HCT116 (cell line): ENCODE results near the gene RAD21L1. TPM values are rescaled to one million over a fixed set of nuclear protein-coding genes. Genes with fewer than 3 reads are reported as not detected.

Experiments
- ATAC-seq: fragments of 200-7000 bp; cut with Tn5 transposase; 2 replicates; pipeline ENCODE4 v1.9.1; 2020; ENCODE audit warnings: mild to moderate bottlenecking, moderate library complexity
- BruUV-seq: library from RNA; stranded (reverse); fragments of 400-500 nt; replicated peaks from 2 replicates; lab custom pipeline; 2021; lab: Mats Ljungman, UMichigan
- CTCF ChIA-PET: fragments of 300-600 bp; sonication (Branson Sonifier 250); formaldehyde crosslinking; loops from one replicate; lab custom pipeline; 2021; ENCODE audit warnings: antibody characterized with exemption; lab: Charles Lee
- POLR2A ChIA-PET: fragments of 300-600, 350-600 bp; sonication (Branson Sonifier 250); formaldehyde crosslinking; loops from one replicate; lab custom pipeline; 2021; ENCODE audit warnings: antibody characterized with exemption; lab: Charles Lee
- RAD21 ChIA-PET, 2 experiments: fragments of 300-600 bp; sonication (Branson Sonifier 250); formaldehyde crosslinking; loops; one replicate each; lab custom pipeline; 2023; ENCODE audit warnings: low total read pairs in 2 of 2; ENCODE audit not compliant: uncharacterized antibody in 2 of 2, unreplicated experiment in 2 of 2, low non-redundant PET in 1 of 2; lab: Charles Lee
- DNase-seq: peaks from one replicate; pipeline ENCODE4 v3.0.0-alpha.2; 2010; ENCODE audit warnings: low read depth, low spot score
- H2AFZ ChIP-seq: fragments of 200-600 bp; shearing (Covaris generic), sonication (generic); 2 replicates; pipeline ENCODE4 v1.6.1; 2017; ENCODE audit warnings: low read depth, mixed run types, mixed read lengths, antibody characterized with exemption, low read length; ENCODE audit not compliant: poor library complexity, severe bottlenecking
- H3K27ac ChIP-seq: 2 replicates; pipeline ENCODE4 v1.5.1; 2012; ENCODE audit warnings: low read depth, low read length
- H3K27me3 ChIP-seq: fragments of 200-600 bp; sonication (generic); 2 replicates; pipeline ENCODE4 v1.6.1; 2016; ENCODE audit warnings: mixed run types, low read length, mixed read lengths; ENCODE audit not compliant: insufficient read depth
- H3K36me3 ChIP-seq, 2 experiments: fragments of 200-500 bp in 1 of 2; fragments of 200-600 bp in 1 of 2; sonication (Bioruptor generic) in 1 of 2; sonication (generic) in 1 of 2; 2 replicates each; pipeline versions ENCODE4 v1.5.1 to v1.6.1; 2014 to 2016; ENCODE audit warnings: low read length in 2 of 2, inconsistent platforms in 1 of 2, mixed read lengths in 1 of 2, mixed run types in 1 of 2; ENCODE audit not compliant: insufficient read depth in 2 of 2, control insufficient read depth in 1 of 2
- H3K4me1 ChIP-seq, 2 experiments: fragments of 200-600 bp in 1 of 2; sonication (generic) in 1 of 2; 2 replicates each; pipeline versions ENCODE4 v1.5.1 to v1.6.1; 2012 to 2017; ENCODE audit warnings: low read length in 2 of 2, inconsistent platforms in 1 of 2, mild to moderate bottlenecking in 1 of 2, mixed read lengths in 1 of 2, mixed run types in 1 of 2, moderate library complexity in 1 of 2; ENCODE audit not compliant: insufficient read depth in 2 of 2, control insufficient read depth in 1 of 2
- H3K4me2 ChIP-seq: fragments of 200-600 bp; sonication (generic); 2 replicates; pipeline ENCODE4 v1.6.1; 2017; ENCODE audit warnings: mixed run types, low read length, mixed read lengths
- H3K4me3 ChIP-seq, 2 experiments: fragments of 200-600 bp in 1 of 2; sonication (generic) in 1 of 2; replicated peaks in 1 of 2; 2 replicates each; pipeline ENCODE4 v1.5.1; 2011 to 2016; ENCODE audit warnings: low read length in 2 of 2, control low read depth in 1 of 2, low read depth in 1 of 2, mild to moderate bottlenecking in 1 of 2, mixed read lengths in 1 of 2, mixed run types in 1 of 2
- H3K79me2 ChIP-seq: fragments of 200-600 bp; sonication (generic); 2 replicates; pipeline ENCODE4 v1.6.1; 2017; ENCODE audit warnings: mild to moderate bottlenecking, mixed run types, low read length, moderate library complexity, mixed read lengths; ENCODE audit not compliant: insufficient read depth
- H3K9ac ChIP-seq: fragments of 200-600 bp; sonication (generic); 2 replicates; pipeline ENCODE4 v1.6.1; 2016; ENCODE audit warnings: low read length, mixed read lengths
- H3K9me2 ChIP-seq: fragments of 200-600 bp; sonication (generic), shearing (Covaris generic); 2 replicates; pipeline ENCODE4 v1.6.1; 2017; ENCODE audit warnings: mixed run types, mild to moderate bottlenecking, moderate library complexity; ENCODE audit not compliant: insufficient read depth
- H3K9me3 ChIP-seq, 2 experiments: fragments of 200-500 bp in 1 of 2; fragments of 200-600 bp in 1 of 2; sonication (Bioruptor generic) in 1 of 2; sonication (generic) in 1 of 2; 2 replicates each; pipeline ENCODE4 v1.6.1; 2014 to 2017; ENCODE audit warnings: low read length in 2 of 2, mixed read lengths in 2 of 2, inconsistent platforms in 1 of 2, low read depth in 1 of 2, mild to moderate bottlenecking in 1 of 2, mixed run types in 1 of 2, moderate library complexity in 1 of 2; ENCODE audit not compliant: control insufficient read depth in 1 of 2, insufficient read depth in 1 of 2
- H4K20me1 ChIP-seq: fragments of 200-600 bp; sonication (generic), shearing (Covaris generic); 2 replicates; pipeline ENCODE4 v1.6.1; 2017; ENCODE audit warnings: mixed run types, mild to moderate bottlenecking, moderate library complexity; ENCODE audit not compliant: insufficient read depth
- CBX3 ChIP-seq: IDR thresholded peaks from 2 replicates; pipeline ENCODE4 v1.6.1; 2012; ENCODE audit warnings: low read depth
- CEBPB ChIP-seq: IDR thresholded peaks from 2 replicates; pipeline ENCODE4 v1.6.1; 2012; ENCODE audit warnings: low read depth
- EGR1 ChIP-seq: IDR thresholded peaks from 2 replicates; pipeline ENCODE4 v1.6.1; 2012; ENCODE audit warnings: low read depth
- ELF1 ChIP-seq: IDR thresholded peaks from 2 replicates; pipeline ENCODE4 v1.6.1; 2012; ENCODE audit warnings: low read depth, borderline replicate concordance
- EZH2phosphoT487 ChIP-seq: fragments of 200-600 bp; IDR thresholded peaks from 2 replicates; pipeline ENCODE4 v1.6.1; 2018; ENCODE audit warnings: antibody characterized with exemption, borderline replicate concordance
- FOSL1 ChIP-seq: IDR thresholded peaks from 2 replicates; pipeline ENCODE4 v1.6.1; 2012; ENCODE audit warnings: low read depth
- JUND ChIP-seq: IDR thresholded peaks from 2 replicates; pipeline ENCODE4 v1.6.1; 2012
- POLR2A ChIP-seq: IDR thresholded peaks from 2 replicates; pipeline ENCODE4 v1.7.0; 2011; ENCODE audit warnings: borderline replicate concordance; ENCODE audit not compliant: insufficient read depth, insufficient read length; ENCODE audit errors: extremely low read depth
- RAD21 ChIP-seq: IDR thresholded peaks from 2 replicates; pipeline ENCODE4 v1.6.1; 2012; ENCODE audit warnings: low read depth, mild to moderate bottlenecking
- SIN3A ChIP-seq: IDR thresholded peaks from 2 replicates; pipeline ENCODE4 v1.6.1; 2012; ENCODE audit warnings: low read depth
- SP1 ChIP-seq: IDR thresholded peaks from 2 replicates; pipeline ENCODE4 v1.6.1; 2012; ENCODE audit warnings: low read depth
- TCF7L2 ChIP-seq: IDR thresholded peaks from 2 replicates; pipeline ENCODE4 v1.7.0; 2011; ENCODE audit warnings: borderline replicate concordance, inconsistent platforms; ENCODE audit not compliant: insufficient read depth, insufficient read length; ENCODE audit errors: extremely low read depth
- ZFX ChIP-seq: fragments of 450-650 bp; IDR thresholded peaks from 2 replicates; pipeline ENCODE4 v1.6.1; 2017
- ZNF274 ChIP-seq: fragments of 200-500 bp; sonication (Bioruptor generic); IDR thresholded peaks from 2 replicates; pipeline ENCODE4 v1.6.1; 2014; ENCODE audit warnings: mild to moderate bottlenecking, low read depth, low read length, inconsistent platforms
- intact Hi-C: fragments of 100-400 bp; cut with micrococcal nuclease; formaldehyde crosslinking; loops from 2 replicates; pipeline ENCODE4 v1.10.0; 2022
- total RNA-seq: library from RNA; stranded (reverse); gene quantifications from one replicate; pipeline ENCODE4 v1.2.1, GENCODE V29; 2021; ENCODE audit not compliant: unreplicated experiment
- TF ChIP-seq, protein P1 (sequence below): IDR thresholded peaks from 2 replicates; pipeline ENCODE4 v1.6.1; 2012
- TF ChIP-seq, protein P2 (sequence below), 3 experiments: fragments of 200-600 bp in 1 of 3; sonication (generic) in 1 of 3; IDR thresholded peaks in 2 of 3; conservative IDR thresholded peaks in 1 of 3; 2 replicates each; pipeline ENCODE4 v1.5.1; 2012 to 2017; ENCODE audit warnings: low read depth in 2 of 3, low read length in 2 of 3, antibody characterized with exemption in 1 of 3, borderline replicate concordance in 1 of 3, control low read depth in 1 of 3, mild to moderate bottlenecking in 1 of 3, mixed read lengths in 1 of 3, mixed run types in 1 of 3, moderate library complexity in 1 of 3; ENCODE audit not compliant: insufficient read depth in 1 of 3
- TF ChIP-seq, protein P3 (sequence below): IDR thresholded peaks from 2 replicates; pipeline ENCODE4 v1.6.1; 2011; ENCODE audit warnings: mild to moderate bottlenecking, low read length, moderate library complexity; ENCODE audit not compliant: insufficient replicate concordance; ENCODE audit errors: extremely low read depth

RAD21L1 gene
- total RNA-seq, 1 experiment from 2014 or later, result 0.17 TPM

DNA sequence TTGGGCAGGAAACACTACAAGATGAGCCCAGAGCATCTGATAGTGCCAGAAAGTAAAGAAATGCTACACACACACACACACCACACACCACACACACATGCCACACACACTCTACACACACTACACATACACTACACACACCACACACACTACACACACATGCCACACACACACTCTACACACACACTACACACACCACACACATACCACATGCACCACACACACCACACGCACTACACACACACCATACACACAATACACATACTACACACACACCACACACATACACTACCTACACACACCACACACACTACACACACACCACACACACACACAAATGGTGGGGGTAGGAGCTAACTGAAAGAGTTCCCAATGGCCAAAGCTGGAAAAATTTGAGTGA is 37.5 kb upstream of the RAD21L1 start:
- Histone ChIP-seq H3K9me2 (no peaks in the 10 kb centered on the region), H3K4me2 (no peak overlapping the region), H3K27ac (no peak overlapping the region), H3K9me3 (no peaks in the 10 kb centered on the region), H2AFZ (no peak overlapping the region), H3K27me3 (peaks cover 7% of the 10 kb centered on the region; the same call in 1 of the 2 replicates), H3K9ac (no peak overlapping the region), H3K79me2 (no peaks in the 10 kb centered on the region), H3K4me3 (no peak overlapping the region), H3K4me1 (peaks cover 14 to 32% of the 10 kb centered on the region in 2 experiments; a peak in 3 of 4 replicates), H4K20me1 (no peaks in the 10 kb centered on the region), H3K36me3 (no peaks in the 10 kb centered on the region)
- no peak for DNase-seq
- no TSS peak for BruUV-seq
- intact Hi-C loops, result loop anchor here (10.0 kb wide), 1 partner anchor 374 kb away; no protein-coding TSS in a partner anchor
- no peak for ATAC-seq
- ChIA-PET CTCF (no interaction called here), RAD21 (no interaction called here), POLR2A (no interaction called here)
- TF ChIP-seq EGR1 (no peak), CEBPB (no peak), TCF7L2 (no peak), CBX3 (no peak), ELF1 (no peak), JUND (no peak), SP1 (no peak), POLR2A (no peak), SIN3A (no peak), ZFX (no peak), RAD21 (no peak), ZNF274 (no peak), EZH2phosphoT487 (no peak), FOSL1 (no peak)
- TF ChIP-seq, protein P1, sequence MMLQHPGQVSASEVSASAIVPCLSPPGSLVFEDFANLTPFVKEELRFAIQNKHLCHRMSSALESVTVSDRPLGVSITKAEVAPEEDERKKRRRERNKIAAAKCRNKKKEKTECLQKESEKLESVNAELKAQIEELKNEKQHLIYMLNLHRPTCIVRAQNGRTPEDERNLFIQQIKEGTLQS, result no peak
- TF ChIP-seq, protein P2, sequence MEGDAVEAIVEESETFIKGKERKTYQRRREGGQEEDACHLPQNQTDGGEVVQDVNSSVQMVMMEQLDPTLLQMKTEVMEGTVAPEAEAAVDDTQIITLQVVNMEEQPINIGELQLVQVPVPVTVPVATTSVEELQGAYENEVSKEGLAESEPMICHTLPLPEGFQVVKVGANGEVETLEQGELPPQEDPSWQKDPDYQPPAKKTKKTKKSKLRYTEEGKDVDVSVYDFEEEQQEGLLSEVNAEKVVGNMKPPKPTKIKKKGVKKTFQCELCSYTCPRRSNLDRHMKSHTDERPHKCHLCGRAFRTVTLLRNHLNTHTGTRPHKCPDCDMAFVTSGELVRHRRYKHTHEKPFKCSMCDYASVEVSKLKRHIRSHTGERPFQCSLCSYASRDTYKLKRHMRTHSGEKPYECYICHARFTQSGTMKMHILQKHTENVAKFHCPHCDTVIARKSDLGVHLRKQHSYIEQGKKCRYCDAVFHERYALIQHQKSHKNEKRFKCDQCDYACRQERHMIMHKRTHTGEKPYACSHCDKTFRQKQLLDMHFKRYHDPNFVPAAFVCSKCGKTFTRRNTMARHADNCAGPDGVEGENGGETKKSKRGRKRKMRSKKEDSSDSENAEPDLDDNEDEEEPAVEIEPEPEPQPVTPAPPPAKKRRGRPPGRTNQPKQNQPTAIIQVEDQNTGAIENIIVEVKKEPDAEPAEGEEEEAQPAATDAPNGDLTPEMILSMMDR (IDR thresholded peaks at IDR 0.05 in 2 of 3, conservative IDR thresholded peaks at IDR 0.05 in 1 of 3; ENCODE audit: borderline replicate concordance in 1 of 3, insufficient read depth in 1 of 3, low read depth in 2 of 3, low read length in 2 of 3), result no peak
- TF ChIP-seq, protein P3, sequence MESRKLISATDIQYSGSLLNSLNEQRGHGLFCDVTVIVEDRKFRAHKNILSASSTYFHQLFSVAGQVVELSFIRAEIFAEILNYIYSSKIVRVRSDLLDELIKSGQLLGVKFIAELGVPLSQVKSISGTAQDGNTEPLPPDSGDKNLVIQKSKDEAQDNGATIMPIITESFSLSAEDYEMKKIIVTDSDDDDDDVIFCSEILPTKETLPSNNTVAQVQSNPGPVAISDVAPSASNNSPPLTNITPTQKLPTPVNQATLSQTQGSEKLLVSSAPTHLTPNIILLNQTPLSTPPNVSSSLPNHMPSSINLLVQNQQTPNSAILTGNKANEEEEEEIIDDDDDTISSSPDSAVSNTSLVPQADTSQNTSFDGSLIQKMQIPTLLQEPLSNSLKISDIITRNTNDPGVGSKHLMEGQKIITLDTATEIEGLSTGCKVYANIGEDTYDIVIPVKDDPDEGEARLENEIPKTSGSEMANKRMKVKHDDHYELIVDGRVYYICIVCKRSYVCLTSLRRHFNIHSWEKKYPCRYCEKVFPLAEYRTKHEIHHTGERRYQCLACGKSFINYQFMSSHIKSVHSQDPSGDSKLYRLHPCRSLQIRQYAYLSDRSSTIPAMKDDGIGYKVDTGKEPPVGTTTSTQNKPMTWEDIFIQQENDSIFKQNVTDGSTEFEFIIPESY, result no peak
